ENCODE measurements around the gene RAB11FIP3.

GRCh38 chr16:515939-516226, 90.4 kb downstream of the RAB11FIP3 start:
- TF ChIP-seq STAT3 (IDR thresholded peaks at IDR 0.05; ENCODE audit: low read depth, low read length) (no peak), CTCF (IDR thresholded peaks at IDR 0.05 in 2 of 3, conservative IDR thresholded peaks at IDR 0.05 in 1 of 3; ENCODE audit: control insufficient read depth in 2 of 3, extremely low read depth in 1 of 3, insufficient read depth in 1 of 3, low read depth in 3 of 3, low read length in 3 of 3) (no peak), EZH2 (IDR thresholded peaks at IDR 0.05; ENCODE audit: borderline replicate concordance, control insufficient read depth, low read depth, low read length) (no peak), POLR2A (IDR thresholded peaks at IDR 0.05; ENCODE audit: low read depth, low read length) (no peak), POLR2AphosphoS5 (IDR thresholded peaks at IDR 0.05; ENCODE audit: low read length) (no peak), BMI1 (IDR thresholded peaks at IDR 0.05; ENCODE audit: borderline replicate concordance) (no peak), REST (IDR thresholded peaks at IDR 0.05; ENCODE audit: low read depth, low read length) (no peak), E2F4 (IDR thresholded peaks at IDR 0.05; ENCODE audit: low read depth, low read length) (no peak), RCOR1 (conservative IDR thresholded peaks at IDR 0.05; ENCODE audit: low read depth, low read length) (no peak)
